Esophagus squamous epithelium (tissue), 4 donors: ENCODE results near the gene ZNHIT3.

Experiments
- CTCF ChIP-seq, 6 experiments: fragments of 450-650 bp in 4 of 6; fragments of 200-600 bp in 2 of 6; sonication (generic) in 2 of 6; IDR thresholded peaks; one replicate each; pipeline ENCODE4 v1.5.1; 2016 to 2019; ENCODE audit warnings: antibody characterized with exemption in 6 of 6, mild to moderate bottlenecking in 4 of 6, moderate library complexity in 4 of 6
- POLR2A ChIP-seq, 4 donors: fragments of 450-650 bp; IDR thresholded peaks; one replicate each; pipeline ENCODE4 v1.6.1; 2017; ENCODE audit warnings: antibody characterized with exemption in 4 of 4, mild to moderate bottlenecking in 4 of 4, moderate library complexity in 3 of 4

DNA sequence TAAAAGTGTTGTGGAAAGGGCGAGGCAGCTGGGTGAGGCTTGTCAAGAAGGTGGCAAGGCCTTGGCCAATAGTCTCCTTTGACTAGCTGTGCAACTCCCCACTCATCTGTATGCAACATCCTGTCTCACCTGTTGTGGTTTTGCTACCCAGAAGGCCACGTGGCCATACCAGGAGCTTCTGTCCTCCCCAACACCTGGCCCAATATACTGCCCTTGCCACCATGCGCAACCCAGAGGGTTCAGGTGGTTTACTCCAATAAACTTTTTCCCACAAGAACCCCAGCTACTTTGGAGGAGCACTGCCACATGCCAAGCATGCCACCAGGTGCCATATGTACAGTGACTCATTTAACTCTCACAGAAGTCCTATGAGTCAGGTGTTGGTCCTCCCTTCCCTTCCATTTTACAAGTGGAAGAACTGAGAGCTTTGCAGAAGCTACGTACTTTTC is 38.0 kb downstream of the ZNHIT3 start:
- TF ChIP-seq CTCF (IDR thresholded peaks at IDR 0.05) (peak in 1 of 6 experiments; percentile 7), POLR2A (IDR thresholded peaks at IDR 0.05) (no peak)
